ENCODE results near the gene EIPR1.

Gene EIPR1

DNA sequence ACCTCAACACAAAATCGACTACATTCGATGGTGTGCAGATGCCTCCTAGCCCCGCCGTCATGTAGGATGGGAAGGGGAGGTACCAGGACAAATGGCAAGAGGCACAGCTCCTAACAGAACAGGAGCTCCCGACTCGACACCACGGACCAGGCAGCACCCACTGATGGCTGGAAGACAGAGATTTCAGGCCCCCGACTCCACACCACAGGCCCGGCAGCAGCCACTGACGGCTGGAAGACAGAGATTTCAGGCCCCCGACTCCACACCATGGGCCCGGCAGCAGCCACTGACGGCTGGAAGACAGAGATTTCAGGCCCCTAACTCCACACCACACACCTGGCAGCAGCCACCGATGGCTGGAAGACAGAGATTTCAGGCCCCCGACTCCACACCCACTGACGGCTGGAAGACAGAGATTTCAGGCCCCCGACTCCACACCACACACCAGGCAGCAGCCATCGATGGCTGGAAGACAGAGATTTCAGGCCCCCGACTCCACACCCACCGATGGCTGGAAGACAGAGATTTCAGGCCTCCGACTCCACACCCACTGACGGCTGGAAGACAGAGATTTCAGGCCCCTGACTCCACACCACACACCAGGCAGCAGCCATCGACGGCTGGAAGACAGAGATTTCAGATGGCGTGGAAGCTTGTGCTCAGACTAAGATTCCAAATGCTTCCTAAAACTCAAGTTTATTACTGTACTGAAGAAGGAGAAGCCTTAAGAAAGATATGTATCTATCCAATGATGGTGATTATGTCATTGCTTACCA is 135.5 kb downstream of the EIPR1 start:
- no peak overlapping the region for H3K4me3 ChIP-seq (ENCODE audit: low read depth, low read length)
- TF ChIP-seq, protein P1, sequence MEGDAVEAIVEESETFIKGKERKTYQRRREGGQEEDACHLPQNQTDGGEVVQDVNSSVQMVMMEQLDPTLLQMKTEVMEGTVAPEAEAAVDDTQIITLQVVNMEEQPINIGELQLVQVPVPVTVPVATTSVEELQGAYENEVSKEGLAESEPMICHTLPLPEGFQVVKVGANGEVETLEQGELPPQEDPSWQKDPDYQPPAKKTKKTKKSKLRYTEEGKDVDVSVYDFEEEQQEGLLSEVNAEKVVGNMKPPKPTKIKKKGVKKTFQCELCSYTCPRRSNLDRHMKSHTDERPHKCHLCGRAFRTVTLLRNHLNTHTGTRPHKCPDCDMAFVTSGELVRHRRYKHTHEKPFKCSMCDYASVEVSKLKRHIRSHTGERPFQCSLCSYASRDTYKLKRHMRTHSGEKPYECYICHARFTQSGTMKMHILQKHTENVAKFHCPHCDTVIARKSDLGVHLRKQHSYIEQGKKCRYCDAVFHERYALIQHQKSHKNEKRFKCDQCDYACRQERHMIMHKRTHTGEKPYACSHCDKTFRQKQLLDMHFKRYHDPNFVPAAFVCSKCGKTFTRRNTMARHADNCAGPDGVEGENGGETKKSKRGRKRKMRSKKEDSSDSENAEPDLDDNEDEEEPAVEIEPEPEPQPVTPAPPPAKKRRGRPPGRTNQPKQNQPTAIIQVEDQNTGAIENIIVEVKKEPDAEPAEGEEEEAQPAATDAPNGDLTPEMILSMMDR (IDR thresholded peaks at IDR 0.05; ENCODE audit: low read depth, low read length), result no peak

DNA sequence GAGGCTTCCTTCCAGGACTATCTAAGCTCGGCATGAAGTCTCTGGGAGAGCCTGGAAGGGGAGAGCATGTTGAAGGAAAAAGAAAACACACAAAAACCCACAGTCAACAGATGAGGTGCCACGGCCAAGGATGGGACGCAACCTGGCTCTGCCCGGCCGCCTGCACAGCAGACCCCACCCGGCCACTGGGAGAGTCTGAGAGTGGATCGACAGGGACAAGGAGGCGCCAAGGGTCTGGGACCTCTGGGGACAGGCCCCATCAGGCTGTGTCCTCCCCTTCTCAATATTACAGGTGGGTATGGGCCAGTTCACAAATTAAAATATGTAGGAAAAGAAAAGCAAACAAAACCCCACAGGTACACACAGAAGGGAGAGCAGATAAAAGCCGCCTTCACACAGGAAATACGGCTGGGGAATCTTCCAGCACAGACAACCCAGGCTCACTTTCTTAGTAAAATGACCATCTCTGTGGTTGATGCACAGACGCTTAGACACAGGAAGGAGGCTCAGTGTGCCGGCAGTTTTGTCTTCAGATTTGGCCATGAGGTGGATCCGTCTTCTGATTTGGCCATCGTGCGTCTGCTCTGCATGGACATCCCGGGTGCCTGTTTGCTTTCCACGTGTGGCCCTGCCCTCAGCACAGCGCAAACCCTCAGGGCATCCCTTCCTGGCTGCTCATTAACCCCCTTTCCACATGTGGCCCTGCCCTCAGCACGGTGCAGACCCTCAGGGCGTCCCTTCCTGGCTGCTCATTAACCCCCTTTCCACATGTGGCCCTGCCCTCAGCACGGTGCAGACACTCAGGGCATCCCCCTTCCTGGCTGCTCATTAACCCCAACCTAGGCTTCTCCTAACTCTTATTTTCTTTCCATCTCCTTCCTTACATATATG is 138.4 kb downstream of the EIPR1 start:
- TF ChIP-seq, protein P1 (IDR thresholded peaks at IDR 0.05; ENCODE audit: low read depth, low read length), result no peak

DNA sequence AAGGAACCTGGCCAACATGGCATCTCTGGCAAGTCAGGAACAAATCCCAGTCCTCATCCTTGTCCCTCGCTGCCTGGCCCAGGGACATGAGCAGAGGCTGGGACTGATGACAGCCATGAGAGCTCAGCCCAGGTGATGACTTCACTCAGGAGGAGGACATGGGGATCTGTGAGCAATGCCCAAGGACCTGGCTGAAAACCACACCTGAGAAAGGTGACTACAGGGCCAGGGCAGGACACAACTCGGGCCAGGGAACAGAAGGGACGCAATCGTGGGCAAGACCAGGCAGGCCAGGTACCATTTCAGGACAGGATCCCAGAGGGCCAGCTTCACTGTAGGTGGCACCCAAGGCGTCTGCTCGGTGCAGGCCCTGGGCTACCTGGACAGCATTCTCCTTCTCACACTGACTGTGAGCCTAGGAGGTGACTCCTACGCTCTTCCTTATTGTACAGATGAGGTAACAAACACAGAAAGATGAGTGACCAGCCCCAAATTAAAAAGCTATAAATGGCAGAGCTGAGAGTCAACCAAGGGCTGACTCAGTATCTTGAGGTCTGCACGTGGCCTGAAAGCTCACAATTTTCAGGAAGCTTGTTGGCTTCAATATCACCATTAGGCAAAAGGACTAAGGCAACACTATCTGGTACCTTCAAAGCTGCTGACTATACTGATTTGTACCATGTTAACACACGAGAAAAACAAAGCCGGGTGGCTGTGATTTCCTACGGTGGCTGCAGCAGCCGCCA is 141.1 kb downstream of the EIPR1 start:
- H3K4me3 ChIP-seq (ENCODE audit: low read depth, low read length), result no peak overlapping the region
- TF ChIP-seq, protein P1 (IDR thresholded peaks at IDR 0.05; ENCODE audit: low read depth, low read length), result no peak

More for the DNA sequence above, 138.4 kb downstream of the EIPR1 start:
- H3K4me3 ChIP-seq (ENCODE audit: low read depth, low read length), result no peak overlapping the region

DNA sequence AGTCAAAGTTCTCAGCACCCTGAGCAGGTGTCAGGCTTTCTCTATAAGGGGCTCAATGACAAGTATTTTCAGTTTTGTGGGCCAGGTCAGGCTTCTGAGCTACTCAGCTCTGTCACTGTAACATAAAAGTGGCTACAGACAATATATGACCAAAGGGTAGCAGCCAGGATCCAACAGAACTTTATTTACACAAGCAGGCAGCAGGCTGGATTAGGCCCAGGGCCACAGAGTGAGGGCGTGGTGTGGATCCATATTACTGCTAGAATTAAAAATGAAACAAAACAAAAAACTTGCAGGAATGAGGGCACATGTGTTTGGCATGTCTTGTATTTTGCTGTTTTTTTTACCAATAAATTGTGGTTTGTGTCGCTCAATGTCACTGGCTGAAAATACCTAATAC is 143.7 kb downstream of the EIPR1 start:
- no peak overlapping the region for H3K4me3 ChIP-seq (ENCODE audit: low read depth, low read length)
- TF ChIP-seq, protein P1 (IDR thresholded peaks at IDR 0.05; ENCODE audit: low read depth, low read length), result no peak

DNA sequence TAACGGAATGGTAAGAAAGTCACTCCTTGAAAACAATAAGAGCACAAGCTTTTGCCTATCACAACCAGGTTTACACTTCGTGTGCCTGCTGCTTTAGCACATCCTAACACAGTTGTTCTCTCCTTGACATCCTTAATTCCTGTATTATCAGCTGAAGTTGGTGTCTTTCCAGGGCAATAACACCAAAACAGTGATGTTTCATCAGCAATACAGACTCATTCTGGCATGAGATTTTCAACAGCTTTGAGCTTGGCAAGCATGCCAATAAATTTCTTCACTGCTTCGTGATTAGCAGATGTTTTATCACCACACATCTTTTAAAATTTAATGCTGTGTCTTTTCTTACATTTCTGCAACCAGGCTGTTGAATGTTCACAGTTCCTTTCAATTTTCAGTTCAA is 148.4 kb downstream of the EIPR1 start:
- TF ChIP-seq, protein P1 (IDR thresholded peaks at IDR 0.05; ENCODE audit: low read depth, low read length), result no peak
- H3K4me3 ChIP-seq (ENCODE audit: low read depth, low read length), result no peak overlapping the region

DNA sequence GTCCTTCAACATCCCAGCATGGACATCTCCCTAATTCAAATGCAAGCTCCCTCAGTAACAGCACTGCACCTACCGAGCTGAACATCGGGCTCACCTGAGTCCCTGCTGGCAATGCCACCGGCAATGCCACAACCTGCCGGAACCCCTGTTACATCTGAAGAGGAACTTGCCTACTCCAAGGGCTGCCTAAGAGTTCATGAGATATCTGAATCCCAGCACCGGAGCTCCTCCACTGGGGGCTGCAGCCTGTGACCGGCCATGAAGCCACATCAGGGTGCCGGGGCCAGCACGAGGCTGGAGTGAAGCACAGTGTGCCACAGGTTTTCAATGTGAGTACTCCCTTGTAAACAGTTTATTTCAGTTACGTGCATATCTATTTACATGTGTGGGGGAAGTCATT is 152.9 kb downstream of the EIPR1 start:
- H3K4me3 ChIP-seq (ENCODE audit: low read depth, low read length), result no peak overlapping the region
- TF ChIP-seq, protein P1 (IDR thresholded peaks at IDR 0.05; ENCODE audit: low read depth, low read length), result no peak
